Stimulated activated CD8-positive, alpha-beta memory T cell treated with anti-CD3 and anti-CD28 coated beads, Interleukin-12 subunit alpha, Interleukin-12 subunit beta, amount 100 ng/mL, for 24 hours (primary cell): Measurements from ENCODE around the gene FZD7.
A peak's percentile ranks its signal among the peaks of the same experiment; 100 is the strongest.

Experiments used
- DNase-seq: peaks from one replicate; pipeline ENCODE4 v3.0.0-alpha.2; 2020; ENCODE audit errors: extremely low read depth

Gene FZD7

GRCh38 chr2:202033317-202034248 is at the start of gene FZD7:
Gene FZD7, plus strand, starts transcription at chr2:202033855. Its CDS starts 793 bp downstream, at chr2:202034648.
- peak; percentile 66 for DNase-seq

DNA sequence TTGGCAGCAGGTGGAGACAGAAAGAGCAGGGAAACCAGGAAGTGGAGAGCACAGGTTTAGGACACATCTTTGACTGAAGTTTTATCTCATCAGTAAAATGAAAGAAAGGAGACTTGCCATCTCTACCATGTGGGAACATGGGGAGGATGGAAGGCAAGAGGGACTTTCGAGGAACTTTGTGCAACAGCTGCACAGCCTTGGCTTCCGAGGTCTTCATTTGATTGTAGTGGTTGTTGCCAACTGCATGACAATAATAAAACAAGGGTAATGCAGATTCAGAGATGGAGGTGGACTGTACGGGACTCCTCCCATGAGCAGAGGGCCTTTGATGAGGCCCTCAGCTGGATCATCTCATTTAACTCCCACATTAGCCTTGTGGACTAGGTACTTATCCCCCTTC is 49.3 kb upstream of the FZD7 start:
- no peak for DNase-seq

DNA sequence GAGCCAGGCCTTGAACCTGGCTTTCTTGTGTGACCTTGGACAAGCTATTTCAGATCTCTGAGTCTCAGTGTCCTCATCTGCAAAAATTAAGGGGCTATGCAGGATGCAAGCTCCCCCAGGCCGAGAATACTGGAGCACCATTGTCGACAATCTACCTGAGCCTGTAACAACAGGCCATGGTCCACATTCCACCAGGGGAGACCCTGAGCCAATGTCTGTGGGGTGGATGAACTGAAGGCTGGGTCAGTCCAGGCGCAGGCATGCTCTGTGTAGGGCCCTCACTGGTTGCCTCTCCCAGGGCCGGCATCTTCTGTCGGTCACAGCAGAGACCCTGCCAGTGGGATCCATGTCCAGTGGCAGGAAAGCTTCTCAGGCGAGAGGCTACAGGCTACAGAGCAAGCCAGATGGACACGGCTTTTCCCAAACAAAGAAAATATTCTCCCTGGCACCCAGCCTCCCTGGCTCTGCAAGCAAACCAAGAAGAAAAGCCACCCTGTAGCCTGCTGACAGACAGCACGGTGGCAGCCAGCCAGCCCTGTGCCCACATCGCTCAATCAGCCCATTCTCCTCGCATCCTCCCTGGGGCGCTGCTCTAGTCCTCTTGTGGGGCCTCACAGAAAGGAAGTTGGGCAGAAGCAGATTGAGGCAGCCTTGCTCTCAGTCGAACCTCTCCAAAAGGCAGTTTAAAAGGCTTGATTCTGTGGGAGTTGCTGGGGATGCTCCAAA is 48.7 kb upstream of the FZD7 start:
- no peak for DNase-seq

DNA sequence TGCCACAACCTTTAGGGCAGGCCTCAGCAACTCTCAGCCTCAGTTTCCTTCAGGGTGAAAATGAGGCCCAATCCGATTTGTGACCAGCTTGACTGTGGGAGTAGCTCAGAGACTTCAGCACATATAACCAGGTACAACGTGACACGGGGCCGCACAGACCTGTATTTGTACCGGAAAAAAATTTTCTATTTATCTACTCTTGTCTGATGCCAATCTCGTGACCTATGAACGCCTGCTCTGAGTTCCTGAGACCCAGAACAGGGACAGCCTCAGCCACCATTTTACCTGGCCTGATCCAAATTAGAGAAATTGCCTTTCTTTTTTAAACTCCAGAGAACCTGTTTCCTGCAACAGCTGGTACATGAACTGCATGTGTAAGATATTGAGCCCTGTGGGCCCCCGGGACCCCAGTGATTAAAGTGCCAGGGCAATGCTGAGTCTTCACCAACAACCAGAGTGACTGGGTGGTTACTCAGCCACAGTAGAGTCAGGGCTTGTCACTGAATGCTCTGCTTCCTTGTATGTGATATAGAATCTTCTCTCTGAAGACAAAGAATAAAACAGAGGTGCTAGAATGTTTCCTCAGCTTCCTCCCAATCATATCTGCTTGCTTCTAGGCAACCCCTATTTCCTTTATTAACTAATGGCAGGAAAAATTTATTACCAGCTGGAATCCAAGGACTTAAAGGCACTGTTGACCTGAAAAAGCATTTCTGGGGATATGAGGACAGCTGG is 47.8 kb upstream of the FZD7 start:
- DNase-seq = no peak

DNA sequence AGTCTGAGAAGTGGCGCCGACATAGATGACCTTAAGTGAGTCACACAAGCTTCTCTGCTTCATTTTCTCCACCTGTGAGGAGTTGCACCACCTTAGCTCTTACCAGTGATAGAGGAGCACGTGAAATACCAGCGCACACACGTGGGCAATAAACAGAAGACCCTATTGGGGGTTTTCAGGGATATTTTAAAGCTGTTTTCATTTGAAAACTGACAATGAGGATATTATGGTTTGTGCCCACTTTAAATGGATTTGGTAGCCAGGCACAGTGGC is 47.3 kb upstream of the FZD7 start:
- DNase-seq = no peak

- DNase-seq = no peak
These were observed 46.2 kb upstream of the FZD7 start for GRCh38 chr2:201987426-201987825.

DNA sequence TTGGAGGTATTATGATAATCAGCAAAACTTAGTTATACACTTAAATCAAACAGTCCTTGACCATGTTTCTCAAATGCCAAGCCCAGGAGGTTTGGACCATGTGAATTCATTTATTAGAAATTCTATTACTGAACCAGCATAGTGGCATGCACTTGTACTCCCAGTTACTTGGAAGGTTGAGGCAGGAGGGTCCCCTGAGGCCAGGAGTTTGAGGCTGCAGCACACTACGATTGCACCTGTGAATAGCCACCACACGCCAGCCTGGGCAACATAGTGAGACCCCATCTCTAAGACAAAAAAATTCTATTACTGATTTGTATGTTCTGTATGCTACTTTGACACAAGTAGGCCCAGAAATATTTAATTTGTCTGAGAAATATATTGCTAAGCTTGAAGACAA is 43.6 kb upstream of the FZD7 start:
- no peak for DNase-seq

DNA sequence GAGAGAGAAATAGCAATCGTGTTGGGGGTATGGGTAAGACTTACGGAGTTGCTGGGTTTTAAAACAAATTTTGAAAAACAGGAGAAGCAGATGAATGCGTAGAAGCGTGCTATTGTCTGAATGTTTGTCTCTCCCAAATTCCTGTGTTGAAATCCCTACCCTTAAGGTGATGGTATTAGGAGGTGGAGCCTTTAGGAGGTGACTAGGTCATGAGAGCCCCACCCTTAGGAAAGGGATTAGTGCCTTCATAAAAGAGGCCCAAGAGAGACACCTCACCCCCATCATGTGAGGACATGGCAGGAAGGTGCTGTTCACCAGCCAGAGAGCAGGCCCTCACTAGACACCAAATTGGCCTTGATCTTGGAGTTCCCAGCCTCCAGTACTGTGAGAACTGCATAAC is 40.7 kb upstream of the FZD7 start:
- no peak for DNase-seq

GRCh38 chr2:201994973-201995638 is 38.5 kb upstream of the FZD7 start:
- no peak for DNase-seq

- no peak for DNase-seq
These were observed 37.6 kb upstream of the FZD7 start for GRCh38 chr2:201996006-201996405.

GRCh38 chr2:201996679-201997314 is 36.9 kb upstream of the FZD7 start:
- DNase-seq = no peak

DNA sequence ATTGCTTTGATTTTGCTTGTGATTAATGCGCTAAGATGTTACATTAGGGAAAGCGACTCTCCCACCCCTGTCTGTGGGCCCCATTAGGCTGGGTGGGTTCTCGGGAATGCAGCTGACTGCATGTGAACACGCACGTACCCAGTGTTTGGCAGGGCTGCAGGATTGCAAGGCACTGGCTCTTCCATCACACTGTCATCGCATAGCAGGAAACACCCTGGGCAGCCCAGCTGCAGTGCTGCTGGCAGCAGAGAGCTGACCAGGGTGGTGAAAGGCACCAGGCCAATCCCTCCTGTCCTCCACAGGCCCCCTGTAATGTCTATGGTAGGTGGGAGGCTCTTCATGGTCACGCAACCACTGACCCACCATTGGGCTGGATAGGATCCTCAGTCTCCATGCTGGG is 34.4 kb upstream of the FZD7 start:
- DNase-seq = no peak

DNA sequence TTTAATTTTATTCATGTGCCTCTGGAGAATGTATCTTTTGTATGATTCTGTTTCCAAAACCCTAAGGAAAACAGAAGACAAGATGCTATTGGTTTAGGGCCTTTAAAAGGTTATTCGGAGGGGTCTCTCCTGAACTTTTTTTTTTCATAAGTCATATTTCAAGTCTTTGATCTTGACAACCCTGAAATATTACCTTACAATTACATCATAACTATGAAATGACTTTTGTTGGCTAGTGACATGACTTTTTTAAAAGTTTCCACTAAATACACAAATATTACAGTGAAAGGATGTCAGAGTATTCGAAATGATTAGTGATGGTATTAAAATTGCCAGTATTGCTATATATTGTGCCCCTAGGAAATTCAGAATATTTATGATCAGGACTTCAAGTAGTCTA is 31.8 kb upstream of the FZD7 start:
- no peak for DNase-seq

DNA sequence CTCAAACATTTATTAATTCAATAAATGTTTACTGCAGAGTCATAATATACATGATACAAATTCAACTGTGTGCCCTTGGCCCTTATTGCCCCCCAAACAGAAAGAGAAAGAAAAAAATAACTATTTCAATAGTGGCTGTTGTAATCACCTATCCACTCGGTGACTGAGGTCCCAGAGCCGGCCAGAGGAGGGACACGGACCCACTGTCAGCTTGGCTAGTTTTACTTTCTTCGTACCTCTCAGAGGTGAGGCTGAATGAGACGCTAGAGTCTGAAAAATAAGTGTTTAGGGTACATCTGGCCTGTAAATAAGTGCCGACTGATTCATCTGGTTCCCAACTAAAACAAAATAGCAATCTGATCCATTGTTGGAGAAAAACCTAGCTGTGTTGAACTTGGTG is 31.3 kb upstream of the FZD7 start:
- DNase-seq = no peak

- DNase-seq = no peak
These were observed 28.3 kb upstream of the FZD7 start for GRCh38 chr2:202005272-202005887.

DNA sequence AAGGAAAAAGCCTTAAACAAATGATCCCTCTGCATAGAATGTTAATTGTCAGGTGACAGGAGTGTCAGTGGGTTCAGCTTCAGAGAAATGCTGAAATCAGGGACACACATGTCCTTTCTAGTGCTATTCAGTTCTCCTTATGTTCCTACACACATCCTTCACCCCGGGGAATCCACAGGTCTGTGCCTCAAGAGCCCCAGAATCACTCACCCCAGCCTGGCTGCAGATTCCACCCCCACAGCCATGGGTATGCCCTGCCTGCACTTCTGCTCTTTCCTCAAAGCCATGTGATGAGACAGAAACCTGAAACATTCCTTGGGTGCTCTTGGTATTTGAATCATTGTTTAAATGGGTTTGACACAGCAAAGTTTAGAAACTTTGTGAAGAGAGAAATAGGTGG is 27.4 kb upstream of the FZD7 start:
- no peak for DNase-seq

- DNase-seq = no peak
These were observed 26.4 kb upstream of the FZD7 start for GRCh38 chr2:202007015-202007982.

- DNase-seq = no peak
These were observed 25.7 kb upstream of the FZD7 start for GRCh38 chr2:202007983-202008354.

- DNase-seq = no peak
These were observed 24.6 kb upstream of the FZD7 start for GRCh38 chr2:202009019-202009481.

DNA sequence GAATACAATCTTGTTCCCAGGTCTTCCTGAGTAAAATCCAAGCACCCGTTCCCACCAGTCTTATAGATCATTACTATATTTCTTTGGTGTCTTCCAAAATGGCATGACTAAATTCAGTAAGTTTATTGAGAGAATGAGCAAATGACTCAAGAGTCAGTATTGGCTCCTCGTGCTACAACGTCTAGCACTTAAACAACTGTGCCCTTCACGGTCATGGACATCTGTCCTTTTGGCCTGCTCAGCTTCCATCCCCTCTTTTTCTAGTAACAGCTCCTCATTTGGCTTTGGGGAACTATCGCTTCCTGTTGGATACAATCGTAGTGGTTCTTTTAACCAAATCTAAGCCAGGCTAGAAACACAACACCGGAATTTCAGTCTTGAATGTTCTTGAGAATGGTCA is 24.1 kb upstream of the FZD7 start:
- no peak for DNase-seq
